ENCODE results near the gene MGA.

DNA sequence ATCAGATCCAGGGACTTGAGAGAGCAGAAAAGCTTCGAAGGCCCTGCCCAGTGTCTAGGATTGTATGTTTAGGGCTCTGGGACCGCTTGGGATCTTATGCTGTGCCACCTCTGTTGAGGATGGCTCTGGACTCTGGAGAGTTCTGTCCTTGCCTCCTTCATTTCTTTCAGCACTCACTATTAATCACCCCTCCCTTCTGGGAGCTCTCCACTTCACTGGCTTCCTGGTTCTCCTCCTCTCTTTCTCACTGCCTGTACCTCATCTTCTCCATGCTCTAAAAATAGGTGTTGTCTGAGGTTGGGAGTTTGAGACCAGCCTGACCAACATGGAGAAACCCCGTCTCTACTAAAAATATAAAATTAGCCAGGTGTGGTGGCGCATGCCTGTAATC lies 131.3 kb downstream of the MGA start:
- TF ChIP-seq EZH2phosphoT487 (IDR thresholded peaks at IDR 0.05; ENCODE audit: insufficient read depth, low read depth) (no peak), EZH2 (IDR thresholded peaks at IDR 0.05; ENCODE audit: insufficient read depth, poor library complexity, severe bottlenecking) (no peak)
